Liver (tissue), 3 donors: ENCODE measurements around the gene ZMYND11.

Source experiments
- ATF3 ChIP-seq: IDR thresholded peaks from 2 replicates; pipeline ENCODE4 v1.6.1; 2016; ENCODE audit warnings: antibody characterized with exemption
- CTCF ChIP-seq: fragments of 150-350 bp; IDR thresholded peaks from 2 replicates; pipeline ENCODE4 v1.5.1; 2017; ENCODE audit warnings: improper control_type of control experiment, low read depth, low read length; ENCODE audit not compliant: missing input control
- FOXA1 ChIP-seq: IDR thresholded peaks from 2 replicates; pipeline ENCODE4 v1.6.1; 2016; ENCODE audit warnings: antibody characterized with exemption
- GABPA ChIP-seq, 2 donors: IDR thresholded peaks in 1 of 2; conservative IDR thresholded peaks in 1 of 2; 2 replicates each; pipeline ENCODE4 v1.6.1; 2016; ENCODE audit warnings: antibody characterized with exemption in 2 of 2, mild to moderate bottlenecking in 1 of 2, moderate library complexity in 1 of 2
- JUND ChIP-seq, 2 donors: IDR thresholded peaks; 2 replicates each; pipeline ENCODE4 v1.6.1; 2016; ENCODE audit warnings: antibody characterized with exemption in 2 of 2
- RAD21 ChIP-seq, 2 donors: IDR thresholded peaks; 2 replicates each; pipeline ENCODE4 v1.6.1; 2016; ENCODE audit warnings: antibody characterized with exemption in 2 of 2, mild to moderate bottlenecking in 2 of 2
- REST ChIP-seq: IDR thresholded peaks from 2 replicates; pipeline ENCODE4 v1.6.1; 2016; ENCODE audit warnings: antibody characterized with exemption, mild to moderate bottlenecking
- RXRA ChIP-seq, 2 donors: IDR thresholded peaks; 2 replicates each; pipeline ENCODE4 v1.6.1; 2017 to 2018; ENCODE audit warnings: antibody characterized with exemption in 2 of 2, mild to moderate bottlenecking in 1 of 2
- TAF1 ChIP-seq: conservative IDR thresholded peaks from 2 replicates; pipeline ENCODE4 v1.6.1; 2016; ENCODE audit warnings: antibody characterized with exemption, mild to moderate bottlenecking
- YY1 ChIP-seq: IDR thresholded peaks from 2 replicates; pipeline ENCODE4 v1.6.1; 2016; ENCODE audit warnings: antibody characterized with exemption, mild to moderate bottlenecking
- ZBTB33 ChIP-seq: IDR thresholded peaks from 2 replicates; pipeline ENCODE4 v1.6.1; 2016; ENCODE audit warnings: antibody characterized with exemption
- donor health status: healthy.
- donor health status: healthy.

GRCh38 chr10:191703-192518 lies 56.7 kb downstream of the ZMYND11 start:
- TF ChIP-seq YY1 (no peak), CTCF (no peak), FOXA1 (no peak), GABPA (IDR thresholded peaks at IDR 0.05 in 1 of 2, conservative IDR thresholded peaks at IDR 0.05 in 1 of 2) (no peak), RAD21 (IDR thresholded peaks at IDR 0.05) (no peak), TAF1 (no peak), REST (no peak), RXRA (IDR thresholded peaks at IDR 0.05) (no peak), JUND (IDR thresholded peaks at IDR 0.05) (no peak), ATF3 (no peak), ZBTB33 (no peak)
